SK-N-SH treated with all-trans-retinoic acid at 6 μM for 48 hours (cell line): ENCODE data around the gene TDRD12.

Source experiments
- ATAC-seq: fragments of 200-7000 bp; cut with Tn5 transposase; 3 replicates; pipeline ENCODE4 v1.9.1; 2020; ENCODE audit warnings: mild to moderate bottlenecking, moderate library complexity
- ARNTL ChIP-seq: fragments of 450-650 bp; formaldehyde crosslinking; IDR thresholded peaks from 2 replicates; pipeline ENCODE4 v1.5.0; 2020; ENCODE audit warnings: low read depth, mild to moderate bottlenecking, moderate library complexity, borderline replicate concordance
- BACH2 ChIP-seq: fragments of 250-450 bp; sonication (Bioruptor Pico); IDR thresholded peaks from 2 replicates; pipeline ENCODE4 v1.9.0; 2021; ENCODE audit warnings: mild to moderate bottlenecking, borderline replicate concordance
- CREB5 ChIP-seq: fragments of 250-450 bp; sonication (Bioruptor Pico); IDR thresholded peaks from 2 replicates; pipeline ENCODE4 v1.5.1; 2020; ENCODE audit warnings: low read depth, mild to moderate bottlenecking, moderate library complexity
- CSRNP3 ChIP-seq: fragments of 250-450 bp; sonication (Bioruptor Pico); IDR thresholded peaks from 2 replicates; pipeline ENCODE4 v1.5.1; 2021; ENCODE audit warnings: mild to moderate bottlenecking, moderate library complexity
- ESRRG ChIP-seq: fragments of 250-450 bp; sonication (Bioruptor Pico); IDR thresholded peaks from 2 replicates; pipeline ENCODE4 v1.6.1; 2021; ENCODE audit warnings: mild to moderate bottlenecking
- GLIS3 ChIP-seq: fragments of 250-450 bp; sonication (Bioruptor Pico); IDR thresholded peaks from 2 replicates; pipeline ENCODE4 v1.5.0; 2020; ENCODE audit warnings: mild to moderate bottlenecking, moderate library complexity
- ISL1 ChIP-seq: fragments of 250-450 bp; sonication (Bioruptor Pico); IDR thresholded peaks from 2 replicates; pipeline ENCODE4 v2.1.2; 2022; ENCODE audit warnings: mild to moderate bottlenecking, moderate library complexity
- OSR1 ChIP-seq: fragments of 250-450 bp; sonication (Bioruptor Pico); IDR thresholded peaks from 2 replicates; pipeline ENCODE4 v1.8.0; 2022; ENCODE audit warnings: moderate library complexity, mild to moderate bottlenecking, inconsistent platforms
- SNAI2 ChIP-seq: fragments of 250-450 bp; sonication (Bioruptor Pico); IDR thresholded peaks from 2 replicates; pipeline ENCODE4 v1.5.0; 2020; ENCODE audit warnings: mild to moderate bottlenecking, moderate library complexity
- TCF4 ChIP-seq: fragments of 250-450 bp; sonication (Bioruptor Pico); IDR thresholded peaks from 2 replicates; pipeline ENCODE4 v1.8.0; 2021; ENCODE audit warnings: mild to moderate bottlenecking, moderate library complexity, borderline replicate concordance
- TOX ChIP-seq: fragments of 250-450 bp; sonication (Bioruptor Pico); IDR thresholded peaks from 2 replicates; pipeline ENCODE4 v1.8.0; 2021; ENCODE audit warnings: mild to moderate bottlenecking, moderate library complexity, borderline replicate concordance
- ZC3H10 ChIP-seq: fragments of 250-450 bp; sonication (Bioruptor Pico); IDR thresholded peaks from 2 replicates; pipeline ENCODE4 v1.5.1; 2021; ENCODE audit warnings: mild to moderate bottlenecking, moderate library complexity
- ZNF565 ChIP-seq: fragments of 450-650 bp; formaldehyde crosslinking; conservative IDR thresholded peaks from 2 replicates; pipeline ENCODE4 v1.5.0; 2020; ENCODE audit warnings: low read depth, mild to moderate bottlenecking, moderate library complexity
- ZNF70 ChIP-seq: fragments of 450-650 bp; formaldehyde crosslinking; IDR thresholded peaks from 2 replicates; pipeline ENCODE4 v1.5.0; 2020; ENCODE audit warnings: mild to moderate bottlenecking, moderate library complexity
- ZNF8 ChIP-seq: fragments of 450-650 bp; formaldehyde crosslinking; IDR thresholded peaks from 2 replicates; pipeline ENCODE4 v1.5.0; 2020; ENCODE audit warnings: mild to moderate bottlenecking, moderate library complexity
- TF ChIP-seq, protein P1 (sequence below): fragments of 250-450 bp; sonication (Bioruptor Pico); IDR thresholded peaks from 2 replicates; pipeline ENCODE4 v1.8.0; 2021; ENCODE audit warnings: low read depth, mild to moderate bottlenecking, moderate library complexity, borderline replicate concordance
- TF ChIP-seq, protein P2 (sequence below): fragments of 250-450 bp; sonication (Bioruptor Pico); IDR thresholded peaks from 2 replicates; pipeline ENCODE4 v1.5.0; 2020; ENCODE audit warnings: mild to moderate bottlenecking, moderate library complexity
- TF ChIP-seq, protein P3 (sequence below): fragments of 250-450 bp; sonication (Bioruptor Pico); IDR thresholded peaks from 2 replicates; pipeline ENCODE4 v1.8.0; 2020; ENCODE audit warnings: mild to moderate bottlenecking, moderate library complexity, borderline replicate concordance

TDRD12 gene, protein sequence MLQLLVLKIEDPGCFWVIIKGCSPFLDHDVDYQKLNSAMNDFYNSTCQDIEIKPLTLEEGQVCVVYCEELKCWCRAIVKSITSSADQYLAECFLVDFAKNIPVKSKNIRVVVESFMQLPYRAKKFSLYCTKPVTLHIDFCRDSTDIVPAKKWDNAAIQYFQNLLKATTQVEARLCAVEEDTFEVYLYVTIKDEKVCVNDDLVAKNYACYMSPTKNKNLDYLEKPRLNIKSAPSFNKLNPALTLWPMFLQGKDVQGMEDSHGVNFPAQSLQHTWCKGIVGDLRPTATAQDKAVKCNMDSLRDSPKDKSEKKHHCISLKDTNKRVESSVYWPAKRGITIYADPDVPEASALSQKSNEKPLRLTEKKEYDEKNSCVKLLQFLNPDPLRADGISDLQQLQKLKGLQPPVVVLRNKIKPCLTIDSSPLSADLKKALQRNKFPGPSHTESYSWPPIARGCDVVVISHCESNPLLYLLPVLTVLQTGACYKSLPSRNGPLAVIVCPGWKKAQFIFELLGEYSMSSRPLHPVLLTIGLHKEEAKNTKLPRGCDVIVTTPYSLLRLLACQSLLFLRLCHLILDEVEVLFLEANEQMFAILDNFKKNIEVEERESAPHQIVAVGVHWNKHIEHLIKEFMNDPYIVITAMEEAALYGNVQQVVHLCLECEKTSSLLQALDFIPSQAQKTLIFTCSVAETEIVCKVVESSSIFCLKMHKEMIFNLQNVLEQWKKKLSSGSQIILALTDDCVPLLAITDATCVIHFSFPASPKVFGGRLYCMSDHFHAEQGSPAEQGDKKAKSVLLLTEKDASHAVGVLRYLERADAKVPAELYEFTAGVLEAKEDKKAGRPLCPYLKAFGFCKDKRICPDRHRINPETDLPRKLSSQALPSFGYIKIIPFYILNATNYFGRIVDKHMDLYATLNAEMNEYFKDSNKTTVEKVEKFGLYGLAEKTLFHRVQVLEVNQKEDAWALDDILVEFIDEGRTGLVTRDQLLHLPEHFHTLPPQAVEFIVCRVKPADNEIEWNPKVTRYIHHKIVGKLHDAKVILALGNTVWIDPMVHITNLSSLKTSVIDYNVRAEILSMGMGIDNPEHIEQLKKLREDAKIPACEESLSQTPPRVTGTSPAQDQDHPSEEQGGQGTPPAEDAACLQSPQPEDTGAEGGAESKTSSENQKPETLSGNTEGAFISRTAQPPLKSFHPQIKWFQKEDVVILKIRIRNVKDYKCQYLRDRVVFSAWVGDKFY (N-terminal part only)

DNA sequence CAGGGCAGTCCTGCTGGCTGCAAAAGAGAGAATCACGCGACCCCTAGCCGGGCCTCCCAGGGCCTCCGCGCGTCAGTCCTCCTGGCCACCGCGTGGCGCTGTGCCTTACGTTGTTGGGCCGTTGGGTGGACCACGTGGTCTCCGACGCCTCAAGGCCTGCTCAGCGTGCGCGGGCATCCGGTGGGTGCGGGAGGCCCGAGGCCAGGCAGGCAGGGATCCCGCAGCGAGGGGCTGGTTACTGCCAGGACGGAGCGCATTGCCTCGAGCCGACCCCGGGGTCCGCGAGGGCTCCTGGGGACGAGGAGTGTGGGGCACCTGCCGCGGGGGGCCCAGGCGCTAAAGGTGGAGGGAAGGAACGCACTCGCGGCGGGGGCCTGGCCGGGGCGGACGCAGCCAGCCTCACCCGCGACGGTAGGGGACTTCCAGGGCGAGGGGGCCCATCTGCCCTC, at the start of gene TDRD12:
TSS of gene TDRD12 (plus strand) at position 157 of the 449 bp plus-strand sequence. CDS start 306 bp downstream, outside the sequence.
- ATAC-seq = no peak
- TF ChIP-seq OSR1 (CRISPR knock-in tag) (no peak), TOX (CRISPR knock-in tag) (no peak), ZNF70 (no peak), ESRRG (no peak), TCF4 (no peak), ARNTL (no peak), SNAI2 (CRISPR knock-in tag) (no peak), CREB5 (no peak)
- TF ChIP-seq, protein P1, sequence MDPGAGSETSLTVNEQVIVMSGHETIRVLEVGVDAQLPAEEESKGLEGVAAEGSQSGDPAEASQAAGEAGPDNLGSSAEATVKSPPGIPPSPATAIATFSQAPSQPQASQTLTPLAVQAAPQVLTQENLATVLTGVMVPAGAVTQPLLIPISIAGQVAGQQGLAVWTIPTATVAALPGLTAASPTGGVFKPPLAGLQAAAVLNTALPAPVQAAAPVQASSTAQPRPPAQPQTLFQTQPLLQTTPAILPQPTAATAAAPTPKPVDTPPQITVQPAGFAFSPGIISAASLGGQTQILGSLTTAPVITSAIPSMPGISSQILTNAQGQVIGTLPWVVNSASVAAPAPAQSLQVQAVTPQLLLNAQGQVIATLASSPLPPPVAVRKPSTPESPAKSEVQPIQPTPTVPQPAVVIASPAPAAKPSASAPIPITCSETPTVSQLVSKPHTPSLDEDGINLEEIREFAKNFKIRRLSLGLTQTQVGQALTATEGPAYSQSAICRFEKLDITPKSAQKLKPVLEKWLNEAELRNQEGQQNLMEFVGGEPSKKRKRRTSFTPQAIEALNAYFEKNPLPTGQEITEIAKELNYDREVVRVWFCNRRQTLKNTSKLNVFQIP (CRISPR knock-in tag) = no peak
- TF ChIP-seq, protein P2, sequence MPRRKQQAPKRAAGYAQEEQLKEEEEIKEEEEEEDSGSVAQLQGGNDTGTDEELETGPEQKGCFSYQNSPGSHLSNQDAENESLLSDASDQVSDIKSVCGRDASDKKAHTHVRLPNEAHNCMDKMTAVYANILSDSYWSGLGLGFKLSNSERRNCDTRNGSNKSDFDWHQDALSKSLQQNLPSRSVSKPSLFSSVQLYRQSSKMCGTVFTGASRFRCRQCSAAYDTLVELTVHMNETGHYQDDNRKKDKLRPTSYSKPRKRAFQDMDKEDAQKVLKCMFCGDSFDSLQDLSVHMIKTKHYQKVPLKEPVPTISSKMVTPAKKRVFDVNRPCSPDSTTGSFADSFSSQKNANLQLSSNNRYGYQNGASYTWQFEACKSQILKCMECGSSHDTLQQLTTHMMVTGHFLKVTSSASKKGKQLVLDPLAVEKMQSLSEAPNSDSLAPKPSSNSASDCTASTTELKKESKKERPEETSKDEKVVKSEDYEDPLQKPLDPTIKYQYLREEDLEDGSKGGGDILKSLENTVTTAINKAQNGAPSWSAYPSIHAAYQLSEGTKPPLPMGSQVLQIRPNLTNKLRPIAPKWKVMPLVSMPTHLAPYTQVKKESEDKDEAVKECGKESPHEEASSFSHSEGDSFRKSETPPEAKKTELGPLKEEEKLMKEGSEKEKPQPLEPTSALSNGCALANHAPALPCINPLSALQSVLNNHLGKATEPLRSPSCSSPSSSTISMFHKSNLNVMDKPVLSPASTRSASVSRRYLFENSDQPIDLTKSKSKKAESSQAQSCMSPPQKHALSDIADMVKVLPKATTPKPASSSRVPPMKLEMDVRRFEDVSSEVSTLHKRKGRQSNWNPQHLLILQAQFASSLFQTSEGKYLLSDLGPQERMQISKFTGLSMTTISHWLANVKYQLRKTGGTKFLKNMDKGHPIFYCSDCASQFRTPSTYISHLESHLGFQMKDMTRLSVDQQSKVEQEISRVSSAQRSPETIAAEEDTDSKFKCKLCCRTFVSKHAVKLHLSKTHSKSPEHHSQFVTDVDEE (CRISPR knock-in tag) = no peak

- TF ChIP-seq ZNF70 = no peak
- no peak for ATAC-seq
Observed at GRCh38 chr19:32671883-32672593, 47.5 kb upstream of the TDRD12 start.

GRCh38 chr19:32672841-32673240, 46.7 kb upstream of the TDRD12 start:
- no peak for ATAC-seq
- TF ChIP-seq, protein P1 (CRISPR knock-in tag) = no peak
- TF ChIP-seq SNAI2 (CRISPR knock-in tag) (no peak), ZNF8 (CRISPR knock-in tag) (no peak), ARNTL (no peak), BACH2 (no peak), CSRNP3 (CRISPR knock-in tag) (no peak), ZC3H10 (CRISPR knock-in tag) (no peak), ZNF565 (no peak), ISL1 (CRISPR knock-in tag) (no peak), OSR1 (CRISPR knock-in tag) (no peak), GLIS3 (CRISPR knock-in tag) (no peak), TCF4 (no peak)
- TF ChIP-seq, protein P3, sequence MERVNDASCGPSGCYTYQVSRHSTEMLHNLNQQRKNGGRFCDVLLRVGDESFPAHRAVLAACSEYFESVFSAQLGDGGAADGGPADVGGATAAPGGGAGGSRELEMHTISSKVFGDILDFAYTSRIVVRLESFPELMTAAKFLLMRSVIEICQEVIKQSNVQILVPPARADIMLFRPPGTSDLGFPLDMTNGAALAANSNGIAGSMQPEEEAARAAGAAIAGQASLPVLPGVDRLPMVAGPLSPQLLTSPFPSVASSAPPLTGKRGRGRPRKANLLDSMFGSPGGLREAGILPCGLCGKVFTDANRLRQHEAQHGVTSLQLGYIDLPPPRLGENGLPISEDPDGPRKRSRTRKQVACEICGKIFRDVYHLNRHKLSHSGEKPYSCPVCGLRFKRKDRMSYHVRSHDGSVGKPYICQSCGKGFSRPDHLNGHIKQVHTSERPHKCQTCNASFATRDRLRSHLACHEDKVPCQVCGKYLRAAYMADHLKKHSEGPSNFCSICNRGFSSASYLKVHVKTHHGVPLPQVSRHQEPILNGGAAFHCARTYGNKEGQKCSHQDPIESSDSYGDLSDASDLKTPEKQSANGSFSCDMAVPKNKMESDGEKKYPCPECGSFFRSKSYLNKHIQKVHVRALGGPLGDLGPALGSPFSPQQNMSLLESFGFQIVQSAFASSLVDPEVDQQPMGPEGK = no peak
- TF ChIP-seq, protein P2 (CRISPR knock-in tag) = no peak
